Panc1 (cell line): ENCODE measurements around the gene ASB7. TPM values are rescaled to one million over a fixed set of nuclear protein-coding genes. Genes with fewer than 3 reads are reported as not detected.

Experiments
- ATAC-seq: fragments of 200-7000 bp; cut with Tn5 transposase; 2 replicates; pipeline ENCODE4 v1.9.1; 2020; ENCODE audit warnings: mild to moderate bottlenecking, moderate library complexity
- Bru-seq: library from RNA; stranded (reverse); fragments of 400-500 nt; gene quantifications from one replicate; lab custom pipeline; 2021; lab: Mats Ljungman, UMichigan
- BruChase-seq, 2 experiments: library from RNA; stranded (reverse); fragments of 400-500 nt; gene quantifications; one replicate each; lab custom pipeline; 2021; lab: Mats Ljungman, UMichigan
- BruUV-seq: library from RNA; stranded (reverse); fragments of 400-500 nt; replicated peaks from 2 replicates; lab custom pipeline; 2021; lab: Mats Ljungman, UMichigan
- CTCF ChIA-PET: fragments of 300-600 bp; sonication (Branson Sonifier 250); formaldehyde crosslinking; loops from one replicate; lab custom pipeline; 2022; ENCODE audit warnings: antibody characterized with exemption; lab: Charles Lee
- POLR2A ChIA-PET: fragments of 300-600 bp; sonication (Branson Sonifier 250); formaldehyde crosslinking; loops from one replicate; lab custom pipeline; 2022; ENCODE audit warnings: antibody characterized with exemption; lab: Charles Lee
- DNase-seq: peaks from one replicate; pipeline ENCODE4 v3.0.0-alpha.2; 2010; ENCODE audit warnings: low read depth, low spot score
- H3K27ac ChIP-seq: 2 replicates; pipeline ENCODE4 v1.5.1; 2011; ENCODE audit warnings: mild to moderate bottlenecking, low read length, inconsistent platforms
- H3K27me3 ChIP-seq: fragments of 200-500 bp; sonication (Bioruptor generic); 2 replicates; pipeline ENCODE4 v1.6.0; 2014; ENCODE audit warnings: low read length, inconsistent platforms; ENCODE audit not compliant: control insufficient read depth, insufficient read depth
- H3K36me3 ChIP-seq: fragments of 200-500 bp; sonication (Bioruptor generic); 2 replicates; pipeline ENCODE4 v1.5.1; 2014; ENCODE audit warnings: inconsistent platforms, mild to moderate bottlenecking, low read length, moderate library complexity; ENCODE audit not compliant: control insufficient read depth, insufficient read depth
- H3K4me1 ChIP-seq: 2 replicates; pipeline ENCODE4 v1.5.1; 2011; ENCODE audit warnings: inconsistent platforms, mild to moderate bottlenecking, low read length, moderate library complexity; ENCODE audit not compliant: control insufficient read depth, insufficient read depth
- H3K4me3 ChIP-seq, 2 experiments: 2 replicates each; pipeline ENCODE4 v1.5.1; 2011 to 2012; ENCODE audit warnings: low read depth in 2 of 2, low read length in 2 of 2, mild to moderate bottlenecking in 2 of 2, inconsistent platforms in 1 of 2, moderate library complexity in 1 of 2
- H3K9me3 ChIP-seq: fragments of 200-500 bp; sonication (Bioruptor generic); 2 replicates; pipeline ENCODE4 v1.5.1; 2014; ENCODE audit warnings: low read depth, mild to moderate bottlenecking, inconsistent platforms, low read length, moderate library complexity; ENCODE audit not compliant: control insufficient read depth, insufficient read depth
- POLR2AphosphoS5 ChIP-seq: IDR thresholded peaks from 2 replicates; pipeline ENCODE4 v1.6.1; 2012; ENCODE audit warnings: mild to moderate bottlenecking, low read depth, low read length, moderate library complexity
- SIN3A ChIP-seq: IDR thresholded peaks from 2 replicates; pipeline ENCODE4 v1.6.1; 2012; ENCODE audit warnings: low read depth, mild to moderate bottlenecking, low read length, moderate library complexity, borderline replicate concordance; ENCODE audit not compliant: insufficient read depth
- TCF7L2 ChIP-seq: IDR thresholded peaks from 2 replicates; pipeline ENCODE4 v1.6.1; 2011; ENCODE audit warnings: mild to moderate bottlenecking, low read depth, low read length, inconsistent platforms
- in situ Hi-C: cut with HindIII; loops from 2 replicates; pipeline ENCODE4 v1.10.0; 2016; ENCODE audit warnings: low sequenced_read_pairs, low pct_unique_long_range_greater_than_20kb
- intact Hi-C: fragments of 100-400 bp; cut with micrococcal nuclease; formaldehyde crosslinking; loops from one replicate; pipeline ENCODE4 v1.10.0; 2022; ENCODE audit not compliant: unreplicated experiment
- long read RNA-seq: library from polyadenylated mRNA; unstranded; transcript quantifications from one replicate; pipeline ENCODE4 v2.0.0, GENCODE V29; 2021; ENCODE audit not compliant: unreplicated experiment
- polyA plus RNA-seq: library from polyadenylated mRNA; unstranded; fragments of >200 nt; gene quantifications from one replicate; pipeline ENCODE4 v1.2.1, GENCODE V29; 2012; ENCODE audit warnings: missing spikeins; ENCODE audit not compliant: insufficient read length
- total RNA-seq: library from RNA; stranded (reverse); gene quantifications from one replicate; pipeline ENCODE4 v1.2.1, GENCODE V29; 2021; ENCODE audit not compliant: unreplicated experiment
- TF ChIP-seq, protein P1 (sequence below): fragments of 450-650 bp; IDR thresholded peaks from 2 replicates; pipeline ENCODE4 v1.5.1; 2017; ENCODE audit warnings: mild to moderate bottlenecking
- TF ChIP-seq, protein P2 (sequence below), 2 experiments: IDR thresholded peaks; 2 replicates each; pipeline ENCODE4 v1.6.1; 2011 to 2012; ENCODE audit warnings: low read depth in 2 of 2, control low read depth in 1 of 2, low read length in 1 of 2, mild to moderate bottlenecking in 1 of 2, moderate library complexity in 1 of 2; ENCODE audit not compliant: insufficient read depth in 1 of 2

The ASB7 gene, protein sequence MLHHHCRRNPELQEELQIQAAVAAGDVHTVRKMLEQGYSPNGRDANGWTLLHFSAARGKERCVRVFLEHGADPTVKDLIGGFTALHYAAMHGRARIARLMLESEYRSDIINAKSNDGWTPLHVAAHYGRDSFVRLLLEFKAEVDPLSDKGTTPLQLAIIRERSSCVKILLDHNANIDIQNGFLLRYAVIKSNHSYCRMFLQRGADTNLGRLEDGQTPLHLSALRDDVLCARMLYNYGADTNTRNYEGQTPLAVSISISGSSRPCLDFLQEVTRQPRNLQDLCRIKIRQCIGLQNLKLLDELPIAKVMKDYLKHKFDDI
- total RNA-seq (18.1 TPM), Bru-seq, nascent RNA (percentile 82 among the genes with signal in this experiment), BruChase-seq, experiment 1, labeled RNA remaining after a 2-hour chase (percentile 83 among the genes with signal in this experiment), BruChase-seq, experiment 2, labeled RNA remaining after a 6-hour chase (percentile 60 among the genes with signal in this experiment)
- 11.3 TPM for polyA plus RNA-seq
- long read RNA-seq, full-length matches to known transcripts: 32 of 44 reads
- long read RNA-seq, partial matches to known transcripts: 4 of 44 reads
- long read RNA-seq, other reads (novel, unspliced or antisense): 8 of 44 reads

DNA sequence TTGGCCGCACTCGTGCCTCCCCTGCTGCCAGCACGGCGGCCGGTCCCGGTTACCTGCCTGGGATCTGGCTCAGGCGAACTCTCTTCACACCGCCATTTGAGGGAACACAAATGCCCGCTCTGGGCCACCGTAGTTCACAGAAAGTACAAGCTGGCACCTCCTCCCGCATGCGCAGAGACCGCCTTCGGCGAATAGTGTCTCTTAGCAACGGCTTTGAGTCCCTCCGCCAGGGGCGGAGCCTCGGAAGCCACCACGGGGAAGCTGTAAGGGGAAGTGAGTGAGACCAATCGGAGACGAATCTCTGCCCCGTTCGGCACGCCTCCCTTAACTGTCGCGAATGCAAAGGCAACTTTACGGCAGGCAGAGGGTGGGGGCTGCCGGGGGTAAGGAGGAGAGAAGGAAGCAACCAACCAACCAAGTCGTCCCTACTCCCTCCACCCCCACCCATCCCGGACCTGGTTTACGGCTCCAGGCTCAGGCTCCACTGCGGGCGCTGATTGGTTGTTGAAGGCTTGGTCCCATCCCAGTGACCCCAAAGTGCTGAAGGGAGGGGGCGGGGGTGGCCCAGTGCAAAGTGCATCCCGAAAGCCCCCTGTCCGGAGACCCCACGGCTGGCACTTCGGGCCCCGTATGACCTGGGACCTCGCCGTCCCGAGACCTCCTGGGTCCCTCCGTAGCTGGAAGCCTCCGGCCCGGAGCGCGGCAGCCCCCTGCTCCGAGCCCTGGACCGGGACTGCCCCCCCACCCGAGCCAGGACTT, at the start of gene ASB7, which contains the start of gene LINS1:
Gene ASB7, plus strand, starts transcription at position 526 of the 759 bp plus-strand sequence. CDS start 9,628 bp downstream, outside the sequence.
Gene LINS1, minus strand, starts transcription at position 121 of the 759 bp plus-strand sequence. CDS start 21,342 bp downstream, outside the sequence.
- ATAC-seq: peak; percentile 99
- peak; percentile 99 for DNase-seq
- H3K27me3 ChIP-seq: no peaks in the 10 kb centered on the region
- H3K27ac ChIP-seq: peak within 1 kb of the TSS; percentile 96
- ChIA-PET CTCF (interaction anchor here (0.6 to 1.9 kb wide), 2 partner anchors 252 to 1037 kb away, joined by 4 to 5 read pairs; no protein-coding TSS in a partner anchor), POLR2A (interaction anchor here (0.5 kb wide), 1 partner anchor 16 kb away, joined by 3 read pairs; no protein-coding TSS in a partner anchor)
- no peaks in the 10 kb centered on the region for H3K9me3 ChIP-seq
- peaks cover 16% of the 10 kb centered on the region for H3K4me1 ChIP-seq
- peaks cover 15% of the 10 kb centered on the region for H3K36me3 ChIP-seq
- intact Hi-C loops (no loop called here), in situ Hi-C loops (no loop called here)
- TF ChIP-seq SIN3A (peak; percentile 77), TCF7L2 (peak; percentile 71), POLR2AphosphoS5 (peak; percentile 74)
- TF ChIP-seq, protein P1, sequence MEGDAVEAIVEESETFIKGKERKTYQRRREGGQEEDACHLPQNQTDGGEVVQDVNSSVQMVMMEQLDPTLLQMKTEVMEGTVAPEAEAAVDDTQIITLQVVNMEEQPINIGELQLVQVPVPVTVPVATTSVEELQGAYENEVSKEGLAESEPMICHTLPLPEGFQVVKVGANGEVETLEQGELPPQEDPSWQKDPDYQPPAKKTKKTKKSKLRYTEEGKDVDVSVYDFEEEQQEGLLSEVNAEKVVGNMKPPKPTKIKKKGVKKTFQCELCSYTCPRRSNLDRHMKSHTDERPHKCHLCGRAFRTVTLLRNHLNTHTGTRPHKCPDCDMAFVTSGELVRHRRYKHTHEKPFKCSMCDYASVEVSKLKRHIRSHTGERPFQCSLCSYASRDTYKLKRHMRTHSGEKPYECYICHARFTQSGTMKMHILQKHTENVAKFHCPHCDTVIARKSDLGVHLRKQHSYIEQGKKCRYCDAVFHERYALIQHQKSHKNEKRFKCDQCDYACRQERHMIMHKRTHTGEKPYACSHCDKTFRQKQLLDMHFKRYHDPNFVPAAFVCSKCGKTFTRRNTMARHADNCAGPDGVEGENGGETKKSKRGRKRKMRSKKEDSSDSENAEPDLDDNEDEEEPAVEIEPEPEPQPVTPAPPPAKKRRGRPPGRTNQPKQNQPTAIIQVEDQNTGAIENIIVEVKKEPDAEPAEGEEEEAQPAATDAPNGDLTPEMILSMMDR: no peak
- TF ChIP-seq, protein P2, sequence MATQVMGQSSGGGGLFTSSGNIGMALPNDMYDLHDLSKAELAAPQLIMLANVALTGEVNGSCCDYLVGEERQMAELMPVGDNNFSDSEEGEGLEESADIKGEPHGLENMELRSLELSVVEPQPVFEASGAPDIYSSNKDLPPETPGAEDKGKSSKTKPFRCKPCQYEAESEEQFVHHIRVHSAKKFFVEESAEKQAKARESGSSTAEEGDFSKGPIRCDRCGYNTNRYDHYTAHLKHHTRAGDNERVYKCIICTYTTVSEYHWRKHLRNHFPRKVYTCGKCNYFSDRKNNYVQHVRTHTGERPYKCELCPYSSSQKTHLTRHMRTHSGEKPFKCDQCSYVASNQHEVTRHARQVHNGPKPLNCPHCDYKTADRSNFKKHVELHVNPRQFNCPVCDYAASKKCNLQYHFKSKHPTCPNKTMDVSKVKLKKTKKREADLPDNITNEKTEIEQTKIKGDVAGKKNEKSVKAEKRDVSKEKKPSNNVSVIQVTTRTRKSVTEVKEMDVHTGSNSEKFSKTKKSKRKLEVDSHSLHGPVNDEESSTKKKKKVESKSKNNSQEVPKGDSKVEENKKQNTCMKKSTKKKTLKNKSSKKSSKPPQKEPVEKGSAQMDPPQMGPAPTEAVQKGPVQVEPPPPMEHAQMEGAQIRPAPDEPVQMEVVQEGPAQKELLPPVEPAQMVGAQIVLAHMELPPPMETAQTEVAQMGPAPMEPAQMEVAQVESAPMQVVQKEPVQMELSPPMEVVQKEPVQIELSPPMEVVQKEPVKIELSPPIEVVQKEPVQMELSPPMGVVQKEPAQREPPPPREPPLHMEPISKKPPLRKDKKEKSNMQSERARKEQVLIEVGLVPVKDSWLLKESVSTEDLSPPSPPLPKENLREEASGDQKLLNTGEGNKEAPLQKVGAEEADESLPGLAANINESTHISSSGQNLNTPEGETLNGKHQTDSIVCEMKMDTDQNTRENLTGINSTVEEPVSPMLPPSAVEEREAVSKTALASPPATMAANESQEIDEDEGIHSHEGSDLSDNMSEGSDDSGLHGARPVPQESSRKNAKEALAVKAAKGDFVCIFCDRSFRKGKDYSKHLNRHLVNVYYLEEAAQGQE (IDR thresholded peaks at IDR 0.05; ENCODE audit: insufficient read depth in 1 of 2, low read depth in 2 of 2, low read length in 1 of 2): no peak
- no TSS peak for BruUV-seq
- H3K4me3 ChIP-seq: peak within 1 kb of the TSS; percentile 98 to 100

- no peak for DNase-seq
- Histone ChIP-seq H3K4me3 (no peak overlapping the region), H3K27ac (no peak overlapping the region), H3K27me3 (no peaks in the 10 kb centered on the region), H3K4me1 (no peaks in the 10 kb centered on the region), H3K36me3 (no peaks in the 10 kb centered on the region), H3K9me3 (0 out of 2 replicates have a peak, but pooled peaks cover 2% of the 10 kb centered on the region)
- CTCF ChIA-PET: no interaction called here
- POLR2A ChIA-PET: no interaction called here
- intact Hi-C loops: no loop called here
- in situ Hi-C loops: no loop called here
- TF ChIP-seq SIN3A (no peak), TCF7L2 (no peak), POLR2AphosphoS5 (no peak)
- TF ChIP-seq, protein P1: no peak
- TF ChIP-seq, protein P2 (IDR thresholded peaks at IDR 0.05; ENCODE audit: insufficient read depth in 1 of 2, low read depth in 2 of 2, low read length in 1 of 2): no peak
- no peak for ATAC-seq
- BruUV-seq: no TSS peak
Observed at GRCh38 chr15:100553468-100553867, 48.9 kb upstream of the ASB7 start.
